Suprapubic skin (tissue), 4 donors: ENCODE measurements around the gene LDB2.

Experiments used
- EP300 ChIP-seq: sonication (generic); formaldehyde crosslinking; IDR thresholded peaks from one replicate; pipeline ENCODE4 v1.6.1; 2017; ENCODE audit warnings: antibody characterized with exemption
- POLR2A ChIP-seq, 2 donors: fragments of 450-650 bp; IDR thresholded peaks; one replicate each; pipeline ENCODE4 v1.6.1; 2017; ENCODE audit warnings: antibody characterized with exemption in 2 of 2, mild to moderate bottlenecking in 2 of 2, moderate library complexity in 2 of 2
- POLR2AphosphoS5 ChIP-seq, 3 donors: sonication (generic); formaldehyde crosslinking; IDR thresholded peaks; one replicate each; pipeline ENCODE4 v1.6.1; 2017; ENCODE audit warnings: antibody characterized with exemption in 3 of 3
- TF ChIP-seq, protein P1 (sequence below), 2 donors: fragments of 200-600 bp in 1 of 2; fragments of 450-650 bp in 1 of 2; sonication (generic) in 1 of 2; IDR thresholded peaks; one replicate each; pipeline ENCODE4 v1.5.1; 2016 to 2019; ENCODE audit warnings: antibody characterized with exemption in 2 of 2, mild to moderate bottlenecking in 1 of 2, moderate library complexity in 1 of 2

DNA sequence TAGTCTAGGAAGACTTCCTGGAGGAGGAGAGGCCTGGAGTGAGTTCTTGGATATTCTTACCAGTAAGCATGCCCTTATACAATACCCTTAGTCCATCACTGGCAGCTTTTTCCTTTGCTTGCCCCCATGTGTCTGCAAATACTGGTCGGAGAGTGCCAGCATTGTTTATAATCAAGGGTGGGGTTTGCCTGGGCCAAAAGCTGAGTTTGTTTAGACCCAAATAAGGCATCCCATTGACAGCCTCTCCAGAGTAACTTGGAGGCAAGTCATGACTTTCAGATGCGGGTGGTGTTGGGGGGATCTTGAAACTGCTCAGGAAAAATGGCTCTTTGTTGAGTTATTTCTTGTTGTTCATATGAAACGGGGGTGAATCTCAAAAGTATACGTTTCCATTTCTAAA lies 413.7 kb downstream of the LDB2 start:
- TF ChIP-seq, protein P1, sequence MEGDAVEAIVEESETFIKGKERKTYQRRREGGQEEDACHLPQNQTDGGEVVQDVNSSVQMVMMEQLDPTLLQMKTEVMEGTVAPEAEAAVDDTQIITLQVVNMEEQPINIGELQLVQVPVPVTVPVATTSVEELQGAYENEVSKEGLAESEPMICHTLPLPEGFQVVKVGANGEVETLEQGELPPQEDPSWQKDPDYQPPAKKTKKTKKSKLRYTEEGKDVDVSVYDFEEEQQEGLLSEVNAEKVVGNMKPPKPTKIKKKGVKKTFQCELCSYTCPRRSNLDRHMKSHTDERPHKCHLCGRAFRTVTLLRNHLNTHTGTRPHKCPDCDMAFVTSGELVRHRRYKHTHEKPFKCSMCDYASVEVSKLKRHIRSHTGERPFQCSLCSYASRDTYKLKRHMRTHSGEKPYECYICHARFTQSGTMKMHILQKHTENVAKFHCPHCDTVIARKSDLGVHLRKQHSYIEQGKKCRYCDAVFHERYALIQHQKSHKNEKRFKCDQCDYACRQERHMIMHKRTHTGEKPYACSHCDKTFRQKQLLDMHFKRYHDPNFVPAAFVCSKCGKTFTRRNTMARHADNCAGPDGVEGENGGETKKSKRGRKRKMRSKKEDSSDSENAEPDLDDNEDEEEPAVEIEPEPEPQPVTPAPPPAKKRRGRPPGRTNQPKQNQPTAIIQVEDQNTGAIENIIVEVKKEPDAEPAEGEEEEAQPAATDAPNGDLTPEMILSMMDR (IDR thresholded peaks at IDR 0.05): no peak
- no peak for TF ChIP-seq POLR2AphosphoS5 (IDR thresholded peaks at IDR 0.05)
- no peak for TF ChIP-seq EP300
- TF ChIP-seq POLR2A (IDR thresholded peaks at IDR 0.05): no peak
